Liver (tissue), 9 donors: ENCODE data around the gene SOX10. TPM values are rescaled to one million over a fixed set of nuclear protein-coding genes. Genes with fewer than 3 reads are reported as not detected.

ENCODE experiments used
- DNase-seq: peaks from one replicate; pipeline ENCODE4 v3.0.0-alpha.2; 2017; ENCODE audit warnings: low spot score
- H3K27ac ChIP-seq, 2 donors: one replicate each; pipeline ENCODE4 v1.7.0; 2013; ENCODE audit warnings: inconsistent platforms in 2 of 2, low read length in 2 of 2, control low read depth in 1 of 2, low read depth in 1 of 2, mild to moderate bottlenecking in 1 of 2
- H3K27me3 ChIP-seq, 4 donors: one replicate each; pipeline versions ENCODE4 v1.6.1 to v1.7.0; 2013; ENCODE audit warnings: low read length in 3 of 4, inconsistent platforms in 1 of 4, mild to moderate bottlenecking in 1 of 4, moderate library complexity in 1 of 4; ENCODE audit not compliant: control insufficient read depth in 4 of 4, insufficient read depth in 4 of 4
- H3K36me3 ChIP-seq, 4 donors: one replicate each; pipeline versions ENCODE4 v1.6.1 to v1.7.0; 2013; ENCODE audit warnings: low read length in 3 of 4, mild to moderate bottlenecking in 3 of 4, low read depth in 1 of 4, moderate library complexity in 1 of 4; ENCODE audit not compliant: control insufficient read depth in 4 of 4, insufficient read depth in 3 of 4
- H3K4me1 ChIP-seq, 4 donors: one replicate each; pipeline versions ENCODE4 v1.6.1 to v1.7.0; 2013; ENCODE audit warnings: low read length in 3 of 4, mild to moderate bottlenecking in 3 of 4, moderate library complexity in 1 of 4; ENCODE audit not compliant: control insufficient read depth in 4 of 4, insufficient read depth in 4 of 4
- H3K4me3 ChIP-seq, 3 donors: one replicate each; pipeline versions ENCODE4 v1.6.1 to v1.7.0; 2013; ENCODE audit warnings: low read length in 3 of 3, control low read depth in 1 of 3, low read depth in 1 of 3, mild to moderate bottlenecking in 1 of 3
- H3K9ac ChIP-seq, 2 donors: one replicate each; pipeline ENCODE4 v1.7.0; 2013; ENCODE audit warnings: low read length in 2 of 2, mild to moderate bottlenecking in 2 of 2, moderate library complexity in 2 of 2, control low read depth in 1 of 2, low read depth in 1 of 2
- H3K9me3 ChIP-seq, 4 donors: one replicate each; pipeline versions ENCODE4 v1.6.1 to v1.7.0; 2013; ENCODE audit warnings: low read length in 3 of 4; ENCODE audit not compliant: control insufficient read depth in 4 of 4
- EGR1 ChIP-seq, 2 donors: IDR thresholded peaks; 2 replicates each; pipeline ENCODE4 v1.6.1; 2016 to 2018; ENCODE audit warnings: antibody characterized with exemption in 2 of 2, low read depth in 2 of 2
- FOXA1 ChIP-seq: IDR thresholded peaks from 2 replicates; pipeline ENCODE4 v1.6.1; 2016; ENCODE audit warnings: antibody characterized with exemption
- FOXA2 ChIP-seq: IDR thresholded peaks from 2 replicates; pipeline ENCODE4 v1.6.1; 2016; ENCODE audit warnings: antibody characterized with exemption
- GABPA ChIP-seq, 2 donors: IDR thresholded peaks in 1 of 2; conservative IDR thresholded peaks in 1 of 2; 2 replicates each; pipeline ENCODE4 v1.6.1; 2016; ENCODE audit warnings: antibody characterized with exemption in 2 of 2, mild to moderate bottlenecking in 1 of 2, moderate library complexity in 1 of 2
- HNF4A ChIP-seq, 2 donors: conservative IDR thresholded peaks; 2 replicates each; pipeline ENCODE4 v1.6.1; 2016; ENCODE audit warnings: antibody characterized with exemption in 2 of 2, mild to moderate bottlenecking in 2 of 2
- HNF4G ChIP-seq: IDR thresholded peaks from 2 replicates; pipeline ENCODE4 v1.6.1; 2016; ENCODE audit warnings: antibody characterized with exemption
- JUND ChIP-seq, 2 donors: IDR thresholded peaks; 2 replicates each; pipeline ENCODE4 v1.6.1; 2016; ENCODE audit warnings: antibody characterized with exemption in 2 of 2
- NR2F2 ChIP-seq: IDR thresholded peaks from 2 replicates; pipeline ENCODE4 v1.6.1; 2016; ENCODE audit warnings: antibody characterized with exemption
- RXRA ChIP-seq, 2 donors: IDR thresholded peaks; 2 replicates each; pipeline ENCODE4 v1.6.1; 2017 to 2018; ENCODE audit warnings: antibody characterized with exemption in 2 of 2, mild to moderate bottlenecking in 1 of 2
- SP1 ChIP-seq: IDR thresholded peaks from 2 replicates; pipeline ENCODE4 v1.6.1; 2018; ENCODE audit warnings: antibody characterized with exemption, mild to moderate bottlenecking
- TAF1 ChIP-seq: conservative IDR thresholded peaks from 2 replicates; pipeline ENCODE4 v1.6.1; 2016; ENCODE audit warnings: antibody characterized with exemption, mild to moderate bottlenecking
- YY1 ChIP-seq: IDR thresholded peaks from 2 replicates; pipeline ENCODE4 v1.6.1; 2016; ENCODE audit warnings: antibody characterized with exemption, mild to moderate bottlenecking
- WGBS: extraction: QIAGEN DNeasy Blood & Tissue Kit; methylation state at CpG from one replicate; pipeline ENCODE4 v1.1.7; 2013; 5-methylcytosine and 5-hydroxymethylcytosine counted together
- polyA plus RNA-seq, 2 donors: library from polyadenylated mRNA; stranded (reverse) in 1 of 2; unstranded in 1 of 2; fragments of 200-250 nt in 1 of 2; fragments of >200 nt in 1 of 2; fragmentation: Nextera tagmentation in 1 of 2; extraction: Ambion mirVana in 1 of 2; gene quantifications; one replicate each; pipeline versions ENCODE4 v1.2.1 to v1.2.3, GENCODE V29; 2013 to 2015
- total RNA-seq, 2 donors: library from RNA; depleted of rRNA; stranded (reverse); fragments of >200 nt; gene quantifications; one replicate each; pipeline ENCODE4 v1.2.3, GENCODE V29; 2014
- TF ChIP-seq, protein P1 (sequence below): IDR thresholded peaks from 2 replicates; pipeline ENCODE4 v1.6.1; 2016; ENCODE audit warnings: antibody characterized with exemption
- TF ChIP-seq, protein P2 (sequence below): IDR thresholded peaks from 2 replicates; pipeline ENCODE4 v1.6.1; 2016; ENCODE audit warnings: antibody characterized with exemption
- TF ChIP-seq, protein P3 (sequence below): fragments of 150-350 bp; IDR thresholded peaks from 2 replicates; pipeline ENCODE4 v1.5.1; 2017; ENCODE audit warnings: improper control_type of control experiment, low read depth, low read length; ENCODE audit not compliant: missing input control
- TF ChIP-seq, protein P4 (sequence below): IDR thresholded peaks from 2 replicates; pipeline ENCODE4 v1.6.1; 2016; ENCODE audit warnings: antibody characterized with exemption
- TF ChIP-seq, protein P5 (sequence below): IDR thresholded peaks from 2 replicates; pipeline ENCODE4 v1.6.1; 2016; ENCODE audit warnings: antibody characterized with exemption, mild to moderate bottlenecking
- donor health status: healthy.
- donor health status: healthy.
- donor health status: healthy.
- donor health status: healthy.
- donor health status: healthy.

Gene SOX10
- total and polyA plus RNA-seq, 4 donors = 0.05 to 0.29 (median 0.07) TPM

DNA sequence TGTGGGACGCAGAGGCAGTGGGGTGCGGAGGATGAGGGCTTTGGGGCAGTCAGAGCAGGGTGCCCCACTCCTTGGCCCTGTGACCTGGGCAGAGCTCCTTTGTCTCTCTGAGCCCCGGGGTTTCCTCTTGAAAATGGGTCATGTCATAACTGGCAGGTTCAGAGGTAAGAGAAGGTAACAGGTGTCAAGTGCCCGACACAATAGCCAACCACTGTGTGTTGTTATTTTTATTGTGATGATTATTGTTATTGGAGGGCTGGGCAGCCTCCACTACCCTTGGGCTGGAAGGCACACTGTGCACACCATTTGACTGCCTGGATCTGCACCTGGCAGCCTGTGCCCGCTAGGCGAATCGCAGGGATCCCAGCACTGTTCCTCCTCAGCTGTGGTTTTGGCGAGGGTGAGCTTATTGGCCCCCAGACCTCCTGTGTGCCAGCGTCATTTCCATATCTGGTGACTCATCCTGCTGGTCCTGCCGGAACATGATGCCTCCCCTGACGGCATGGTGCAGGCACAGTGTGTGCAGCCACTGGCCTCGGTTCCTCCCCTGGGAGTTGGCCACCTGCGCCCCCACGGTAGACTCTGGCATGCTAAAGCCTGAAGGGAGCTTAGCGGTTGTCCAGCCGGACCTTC lies 15.4 kb upstream of the SOX10 start (continued):
- TF ChIP-seq, protein P1, sequence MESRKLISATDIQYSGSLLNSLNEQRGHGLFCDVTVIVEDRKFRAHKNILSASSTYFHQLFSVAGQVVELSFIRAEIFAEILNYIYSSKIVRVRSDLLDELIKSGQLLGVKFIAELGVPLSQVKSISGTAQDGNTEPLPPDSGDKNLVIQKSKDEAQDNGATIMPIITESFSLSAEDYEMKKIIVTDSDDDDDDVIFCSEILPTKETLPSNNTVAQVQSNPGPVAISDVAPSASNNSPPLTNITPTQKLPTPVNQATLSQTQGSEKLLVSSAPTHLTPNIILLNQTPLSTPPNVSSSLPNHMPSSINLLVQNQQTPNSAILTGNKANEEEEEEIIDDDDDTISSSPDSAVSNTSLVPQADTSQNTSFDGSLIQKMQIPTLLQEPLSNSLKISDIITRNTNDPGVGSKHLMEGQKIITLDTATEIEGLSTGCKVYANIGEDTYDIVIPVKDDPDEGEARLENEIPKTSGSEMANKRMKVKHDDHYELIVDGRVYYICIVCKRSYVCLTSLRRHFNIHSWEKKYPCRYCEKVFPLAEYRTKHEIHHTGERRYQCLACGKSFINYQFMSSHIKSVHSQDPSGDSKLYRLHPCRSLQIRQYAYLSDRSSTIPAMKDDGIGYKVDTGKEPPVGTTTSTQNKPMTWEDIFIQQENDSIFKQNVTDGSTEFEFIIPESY = no peak
- no peak for TF ChIP-seq FOXA2
- TF ChIP-seq YY1 = no peak

DNA sequence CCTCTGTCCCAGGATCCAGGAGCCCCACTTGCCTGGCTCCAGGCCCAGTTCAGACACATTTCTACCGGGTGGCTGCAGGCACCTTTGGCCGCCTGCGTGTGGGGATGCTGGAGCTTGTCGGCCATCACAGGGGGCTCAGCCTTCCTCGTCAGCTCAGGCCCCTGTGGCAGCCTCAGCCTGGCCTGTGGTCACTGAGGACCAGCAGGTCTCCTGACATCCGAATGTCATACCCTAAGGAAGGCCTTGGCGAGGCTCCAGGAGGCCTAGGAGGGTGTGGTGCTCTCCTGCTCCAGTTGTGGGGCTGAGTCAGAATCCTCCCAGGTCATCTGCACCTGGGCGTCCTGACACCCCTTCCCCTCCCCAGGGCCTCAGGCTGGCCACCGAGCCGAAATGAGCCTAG lies 14.9 kb upstream of the SOX10 start:
- no peak for DNase-seq
- no peak overlapping the region for H3K27ac ChIP-seq
- no peak overlapping the region for H3K4me3 ChIP-seq
- H3K4me1 ChIP-seq = no peaks in the 10 kb centered on the region
- H3K36me3 ChIP-seq = no peaks in the 10 kb centered on the region
- no peak for TF ChIP-seq TAF1
- TF ChIP-seq GABPA (IDR thresholded peaks at IDR 0.05 in 1 of 2, conservative IDR thresholded peaks at IDR 0.05 in 1 of 2) = no peak
- no peak for TF ChIP-seq HNF4G
- TF ChIP-seq YY1 = no peak
- TF ChIP-seq, protein P2, sequence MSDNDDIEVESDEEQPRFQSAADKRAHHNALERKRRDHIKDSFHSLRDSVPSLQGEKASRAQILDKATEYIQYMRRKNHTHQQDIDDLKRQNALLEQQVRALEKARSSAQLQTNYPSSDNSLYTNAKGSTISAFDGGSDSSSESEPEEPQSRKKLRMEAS = no peak
- TF ChIP-seq EGR1 (IDR thresholded peaks at IDR 0.05; ENCODE audit: low read depth in 2 of 2) = no peak
- TF ChIP-seq FOXA2 = no peak
- no peak for TF ChIP-seq SP1
- TF ChIP-seq, protein P3, sequence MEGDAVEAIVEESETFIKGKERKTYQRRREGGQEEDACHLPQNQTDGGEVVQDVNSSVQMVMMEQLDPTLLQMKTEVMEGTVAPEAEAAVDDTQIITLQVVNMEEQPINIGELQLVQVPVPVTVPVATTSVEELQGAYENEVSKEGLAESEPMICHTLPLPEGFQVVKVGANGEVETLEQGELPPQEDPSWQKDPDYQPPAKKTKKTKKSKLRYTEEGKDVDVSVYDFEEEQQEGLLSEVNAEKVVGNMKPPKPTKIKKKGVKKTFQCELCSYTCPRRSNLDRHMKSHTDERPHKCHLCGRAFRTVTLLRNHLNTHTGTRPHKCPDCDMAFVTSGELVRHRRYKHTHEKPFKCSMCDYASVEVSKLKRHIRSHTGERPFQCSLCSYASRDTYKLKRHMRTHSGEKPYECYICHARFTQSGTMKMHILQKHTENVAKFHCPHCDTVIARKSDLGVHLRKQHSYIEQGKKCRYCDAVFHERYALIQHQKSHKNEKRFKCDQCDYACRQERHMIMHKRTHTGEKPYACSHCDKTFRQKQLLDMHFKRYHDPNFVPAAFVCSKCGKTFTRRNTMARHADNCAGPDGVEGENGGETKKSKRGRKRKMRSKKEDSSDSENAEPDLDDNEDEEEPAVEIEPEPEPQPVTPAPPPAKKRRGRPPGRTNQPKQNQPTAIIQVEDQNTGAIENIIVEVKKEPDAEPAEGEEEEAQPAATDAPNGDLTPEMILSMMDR = no peak
- no peak for TF ChIP-seq FOXA1
- no peak overlapping the region for H3K9ac ChIP-seq
- no peaks in the 10 kb centered on the region for H3K9me3 ChIP-seq
- H3K27me3 ChIP-seq = no peaks in the 10 kb centered on the region
- 87% methylated on average over 10 of the region's 10 CpGs for WGBS

DNA sequence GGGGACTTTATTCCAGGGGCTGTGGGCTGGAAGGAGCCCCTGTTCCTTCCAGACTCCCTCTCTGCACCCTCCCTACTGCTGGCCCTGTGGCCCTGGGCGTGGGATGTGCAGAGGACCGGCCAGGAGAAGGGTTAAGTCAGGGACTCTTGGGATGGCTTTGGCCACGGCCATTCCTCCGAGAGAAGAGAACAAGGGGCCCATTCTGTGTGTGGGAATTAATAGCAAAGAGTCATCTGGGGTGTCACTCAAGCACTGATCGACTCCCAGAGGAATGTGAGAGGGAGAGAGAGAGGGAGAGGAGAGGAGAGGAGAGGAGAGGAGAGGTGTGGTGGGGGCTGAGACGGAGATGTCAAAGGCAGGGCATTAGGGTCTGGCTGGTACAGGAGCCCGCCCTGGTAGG lies 14.2 kb upstream of the SOX10 start:
- no peak overlapping the region for H3K27ac ChIP-seq
- H3K4me3 ChIP-seq = no peak overlapping the region
- 90% methylated on average over 7 of the region's 7 CpGs for WGBS
- no peaks in the 10 kb centered on the region for H3K27me3 ChIP-seq
- no peak overlapping the region for H3K9ac ChIP-seq
- no peak for DNase-seq
- no peaks in the 10 kb centered on the region for H3K36me3 ChIP-seq
- H3K4me1 ChIP-seq = no peaks in the 10 kb centered on the region
- H3K9me3 ChIP-seq = no peaks in the 10 kb centered on the region
- TF ChIP-seq FOXA2 = no peak
- no peak for TF ChIP-seq JUND (IDR thresholded peaks at IDR 0.05)
- TF ChIP-seq, protein P1 = no peak
- TF ChIP-seq, protein P2 = no peak
- TF ChIP-seq FOXA1 = no peak
- TF ChIP-seq, protein P3 = no peak
- TF ChIP-seq SP1 = no peak
- TF ChIP-seq RXRA (IDR thresholded peaks at IDR 0.05) = no peak
- no peak for TF ChIP-seq YY1
- TF ChIP-seq, protein P4, sequence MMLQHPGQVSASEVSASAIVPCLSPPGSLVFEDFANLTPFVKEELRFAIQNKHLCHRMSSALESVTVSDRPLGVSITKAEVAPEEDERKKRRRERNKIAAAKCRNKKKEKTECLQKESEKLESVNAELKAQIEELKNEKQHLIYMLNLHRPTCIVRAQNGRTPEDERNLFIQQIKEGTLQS = no peak
- TF ChIP-seq HNF4G = no peak
- no peak for TF ChIP-seq NR2F2
- TF ChIP-seq, protein P5, sequence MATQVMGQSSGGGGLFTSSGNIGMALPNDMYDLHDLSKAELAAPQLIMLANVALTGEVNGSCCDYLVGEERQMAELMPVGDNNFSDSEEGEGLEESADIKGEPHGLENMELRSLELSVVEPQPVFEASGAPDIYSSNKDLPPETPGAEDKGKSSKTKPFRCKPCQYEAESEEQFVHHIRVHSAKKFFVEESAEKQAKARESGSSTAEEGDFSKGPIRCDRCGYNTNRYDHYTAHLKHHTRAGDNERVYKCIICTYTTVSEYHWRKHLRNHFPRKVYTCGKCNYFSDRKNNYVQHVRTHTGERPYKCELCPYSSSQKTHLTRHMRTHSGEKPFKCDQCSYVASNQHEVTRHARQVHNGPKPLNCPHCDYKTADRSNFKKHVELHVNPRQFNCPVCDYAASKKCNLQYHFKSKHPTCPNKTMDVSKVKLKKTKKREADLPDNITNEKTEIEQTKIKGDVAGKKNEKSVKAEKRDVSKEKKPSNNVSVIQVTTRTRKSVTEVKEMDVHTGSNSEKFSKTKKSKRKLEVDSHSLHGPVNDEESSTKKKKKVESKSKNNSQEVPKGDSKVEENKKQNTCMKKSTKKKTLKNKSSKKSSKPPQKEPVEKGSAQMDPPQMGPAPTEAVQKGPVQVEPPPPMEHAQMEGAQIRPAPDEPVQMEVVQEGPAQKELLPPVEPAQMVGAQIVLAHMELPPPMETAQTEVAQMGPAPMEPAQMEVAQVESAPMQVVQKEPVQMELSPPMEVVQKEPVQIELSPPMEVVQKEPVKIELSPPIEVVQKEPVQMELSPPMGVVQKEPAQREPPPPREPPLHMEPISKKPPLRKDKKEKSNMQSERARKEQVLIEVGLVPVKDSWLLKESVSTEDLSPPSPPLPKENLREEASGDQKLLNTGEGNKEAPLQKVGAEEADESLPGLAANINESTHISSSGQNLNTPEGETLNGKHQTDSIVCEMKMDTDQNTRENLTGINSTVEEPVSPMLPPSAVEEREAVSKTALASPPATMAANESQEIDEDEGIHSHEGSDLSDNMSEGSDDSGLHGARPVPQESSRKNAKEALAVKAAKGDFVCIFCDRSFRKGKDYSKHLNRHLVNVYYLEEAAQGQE = no peak
- no peak for TF ChIP-seq GABPA (IDR thresholded peaks at IDR 0.05 in 1 of 2, conservative IDR thresholded peaks at IDR 0.05 in 1 of 2)
- TF ChIP-seq HNF4A (conservative IDR thresholded peaks at IDR 0.05) = no peak
